HepG2 (cell line): Measurements from ENCODE around the gene RAX. TPM values are rescaled to one million over a fixed set of nuclear protein-coding genes. Genes with fewer than 3 reads are reported as not detected.

ENCODE experiments used
- ATAC-seq: fragments of 200-7000 bp; cut with Tn5 transposase; 3 replicates; pipeline ENCODE4 v1.9.1; 2020; ENCODE audit warnings: mild to moderate bottlenecking, moderate library complexity
- BruUV-seq: library from RNA; stranded (reverse); fragments of 400-500 nt; replicated peaks from 2 replicates; lab custom pipeline; 2021; lab: Mats Ljungman, UMichigan
- CTCF ChIA-PET: fragments of 300-600 bp; formaldehyde crosslinking; extraction: SDS; loops from one replicate; lab custom pipeline; 2021; ENCODE audit warnings: low total read pairs, inconsistent platforms, low intra/inter-chr PET ratio; lab: Yijun Ruan, JAX
- POLR2A ChIA-PET: fragments of 350-600 bp; sonication (Branson Sonifier 250); formaldehyde crosslinking; loops from one replicate; lab custom pipeline; 2020; ENCODE audit warnings: antibody characterized with exemption, inconsistent platforms; lab: Yijun Ruan, JAX
- DNase-seq: peaks from one replicate; pipeline ENCODE4 v3.0.0-alpha.2; 2015; ENCODE audit warnings: low spot score
- FAIRE-seq: peaks from 3 replicates; lab custom pipeline; 2011; peaks lifted over from hg19 to GRCh38; lab: Jason Lieb, UNC
- H2AFZ ChIP-seq: one replicate; pipeline ENCODE4 v1.6.1; 2011; ENCODE audit warnings: low read length, inconsistent platforms
- H3K27ac ChIP-seq: fragments of 300-600 bp; 3 replicates; pipeline ENCODE4 v1.8.0; 2011; ENCODE audit warnings: mixed run types, mild to moderate bottlenecking, mixed read lengths, low read length, inconsistent platforms; ENCODE audit not compliant: insufficient read depth; ENCODE audit errors: extremely low read length
- H3K27me3 ChIP-seq, 2 experiments: fragments of 200-600 bp in 1 of 2; 2 replicates in 1 of 2; 3 replicates in 1 of 2; pipeline versions ENCODE4 v1.6.0 to v1.8.0; 2011; ENCODE audit warnings: low read length in 2 of 2, mild to moderate bottlenecking in 2 of 2, moderate library complexity in 2 of 2, inconsistent platforms in 1 of 2; ENCODE audit not compliant: insufficient read depth in 2 of 2, control insufficient read depth in 1 of 2
- H3K36me3 ChIP-seq, 2 experiments: fragments of 200-600 bp in 1 of 2; replicated peaks in 1 of 2; 2 replicates in 1 of 2; 3 replicates in 1 of 2; pipeline versions ENCODE4 v1.5.1 to v1.8.0; 2011; ENCODE audit warnings: low read length in 2 of 2, inconsistent platforms in 1 of 2; ENCODE audit not compliant: insufficient read depth in 2 of 2, control insufficient read depth in 1 of 2
- H3K4me1 ChIP-seq: 2 replicates; pipeline ENCODE4 v1.5.1; 2012; ENCODE audit warnings: low read length, inconsistent platforms; ENCODE audit not compliant: insufficient read depth
- H3K4me2 ChIP-seq: 2 replicates; pipeline ENCODE4 v1.6.0; 2011; ENCODE audit warnings: low read depth, low read length, inconsistent platforms
- H3K4me3 ChIP-seq, 3 experiments: fragments of 200-600 bp in 1 of 3; sonication (generic), shearing (Covaris generic) in 1 of 3; replicated peaks in 1 of 3; 2 replicates each; pipeline ENCODE4 v1.5.1; 2011 to 2016; ENCODE audit warnings: low read length in 3 of 3, inconsistent platforms in 2 of 3, low read depth in 2 of 3, mild to moderate bottlenecking in 2 of 3, control low read depth in 1 of 3, mixed read lengths in 1 of 3; ENCODE audit not compliant: insufficient read depth in 1 of 3
- H3K79me2 ChIP-seq: one replicate; pipeline ENCODE4 v1.6.1; 2011; ENCODE audit warnings: low read length, inconsistent platforms; ENCODE audit not compliant: insufficient read depth
- H3K9ac ChIP-seq: 2 replicates; pipeline ENCODE4 v1.6.0; 2011; ENCODE audit warnings: mild to moderate bottlenecking, low read depth, low read length, inconsistent platforms; ENCODE audit not compliant: insufficient read depth
- H3K9me3 ChIP-seq: 2 replicates; pipeline ENCODE4 v1.5.1; 2012; ENCODE audit warnings: mild to moderate bottlenecking, low read length
- H4K20me1 ChIP-seq: 2 replicates; pipeline ENCODE4 v1.6.0; 2011; ENCODE audit warnings: inconsistent platforms, mild to moderate bottlenecking, low read length, moderate library complexity; ENCODE audit not compliant: insufficient read depth
- FOXK2 ChIP-seq: fragments of 450-650 bp; IDR thresholded peaks from 2 replicates; pipeline ENCODE4 v1.6.1; 2016
- GLMP ChIP-seq: sonication (generic); formaldehyde crosslinking; IDR thresholded peaks from 2 replicates; pipeline ENCODE4 v1.9.0; 2021; ENCODE audit warnings: missing genetic modification reagents, mild to moderate bottlenecking, borderline replicate concordance
- KDM4B ChIP-seq: sonication (generic); formaldehyde crosslinking; IDR thresholded peaks from 2 replicates; pipeline ENCODE4 v1.4.0; 2020; ENCODE audit warnings: missing genetic modification reagents
- RBFOX2 ChIP-seq: fragments of 200-400 bp; formaldehyde crosslinking; IDR thresholded peaks from 2 replicates; pipeline ENCODE4 v1.6.1; 2017; ENCODE audit warnings: low read depth, mild to moderate bottlenecking, low read length
- SMYD3 ChIP-seq: sonication (generic); formaldehyde crosslinking; IDR thresholded peaks from 2 replicates; pipeline ENCODE4 v1.8.1; 2023; ENCODE audit warnings: mild to moderate bottlenecking, missing genetic modification reagents
- ZBTB43 ChIP-seq: sonication (generic); formaldehyde crosslinking; conservative IDR thresholded peaks from 2 replicates; pipeline ENCODE4 v1.4.0; 2020; ENCODE audit warnings: missing genetic modification reagents
- ZNF263 ChIP-seq: sonication (generic); formaldehyde crosslinking; IDR thresholded peaks from 2 replicates; pipeline ENCODE4 v1.4.0; 2020; ENCODE audit warnings: missing genetic modification reagents
- ZNF441 ChIP-seq: sonication (generic); formaldehyde crosslinking; IDR thresholded peaks from 2 replicates; pipeline ENCODE4 v1.7.0; 2021; ENCODE audit warnings: missing genetic modification reagents, borderline replicate concordance
- ZNF766 ChIP-seq: sonication (generic); formaldehyde crosslinking; IDR thresholded peaks from 2 replicates; pipeline ENCODE4 v1.5.0; 2020; ENCODE audit warnings: missing genetic modification reagents, borderline replicate concordance
- WGBS: methylation state at CpG from one replicate; pipeline ENCODE4 v1.1.6; 2017; ENCODE audit warnings: low lambda C conversion rate; 5-methylcytosine and 5-hydroxymethylcytosine counted together
- in situ Hi-C: cut with HindIII; loops from 2 replicates; pipeline ENCODE4 v1.10.0; 2017; ENCODE audit warnings: low pct_unique_long_range_greater_than_20kb; ENCODE audit not compliant: extremely low pct_ligation_motif_present
- intact Hi-C: fragments of 100-400 bp; cut with micrococcal nuclease; formaldehyde crosslinking; loops from one replicate; pipeline ENCODE4 v1.10.0; 2022; ENCODE audit not compliant: unreplicated experiment
- polyA plus RNA-seq, 8 experiments: library from polyadenylated mRNA; depleted of rRNA in 3 of 8; stranded (reverse) in 7 of 8; unstranded in 1 of 8; fragments of >200 nt; fragmentation: Illumina TruSeq in 4 of 8; extraction: Trizol in 4 of 8; gene quantifications; 2 replicates each; pipeline versions ENCODE4 v1.2.1 to v1.2.3, GENCODE V29; 2011 to 2016; ENCODE audit warnings: low read depth in 4 of 8, missing spikeins in 1 of 8, mixed read lengths in 1 of 8; ENCODE audit not compliant: insufficient read depth in 1 of 8
- total RNA-seq, 5 experiments: library from RNA; depleted of rRNA; stranded (reverse); fragments of >200 nt; fragmentation: Illumina TruSeq; extraction: Trizol; gene quantifications; 2 replicates each; pipeline ENCODE4 v1.2.3, GENCODE V29; 2016; ENCODE audit warnings: low read depth in 1 of 5

RAX gene
- total and polyA plus RNA-seq, 2 of the 13 experiments (the other 11 are each of a cell fraction or from before 2014, with no cell fraction given): not detected

- ChIA-PET POLR2A (no interaction called here), CTCF (no interaction called here)
- Histone ChIP-seq H3K36me3 (no peaks in the 10 kb centered on the region), H3K27me3 (peaks cover 0 to 53% of the 10 kb centered on the region in 2 experiments; a peak in 4 of 5 replicates), H3K79me2 (no peaks in the 10 kb centered on the region), H3K4me2 (no peak overlapping the region), H2AFZ (no peak overlapping the region), H3K9ac (no peak overlapping the region), H3K9me3 (no peaks in the 10 kb centered on the region), H3K4me1 (no peaks in the 10 kb centered on the region), H3K4me3 (no peak overlapping the region), H4K20me1 (no peaks in the 10 kb centered on the region), H3K27ac (no peak overlapping the region)
- ATAC-seq: no peak
- no TSS peak for BruUV-seq
- FAIRE-seq: no peak
- DNase-seq: no peak
- TF ChIP-seq ZNF766: no peak
- no peak for TF ChIP-seq GLMP (CRISPR knock-in tag)
- no peak for TF ChIP-seq ZNF263 (CRISPR knock-in tag)
- no peak for TF ChIP-seq KDM4B (CRISPR knock-in tag)
- TF ChIP-seq FOXK2: no peak
- no peak for TF ChIP-seq ZBTB43 (CRISPR knock-in tag)
- no peak for TF ChIP-seq ZNF441 (CRISPR knock-in tag)
- no peak for TF ChIP-seq SMYD3 (CRISPR knock-in tag)
- TF ChIP-seq RBFOX2: no peak
- in situ Hi-C loops (no loop called here), intact Hi-C loops (no loop called here)
- 0% methylated on average over 1 of the region's 1 CpG for WGBS
Measured at GRCh38 chr18:59279722-59280121, 6.5 kb upstream of the RAX start.
